ENCODE measurements around the gene PILRA.

PILRA gene

DNA sequence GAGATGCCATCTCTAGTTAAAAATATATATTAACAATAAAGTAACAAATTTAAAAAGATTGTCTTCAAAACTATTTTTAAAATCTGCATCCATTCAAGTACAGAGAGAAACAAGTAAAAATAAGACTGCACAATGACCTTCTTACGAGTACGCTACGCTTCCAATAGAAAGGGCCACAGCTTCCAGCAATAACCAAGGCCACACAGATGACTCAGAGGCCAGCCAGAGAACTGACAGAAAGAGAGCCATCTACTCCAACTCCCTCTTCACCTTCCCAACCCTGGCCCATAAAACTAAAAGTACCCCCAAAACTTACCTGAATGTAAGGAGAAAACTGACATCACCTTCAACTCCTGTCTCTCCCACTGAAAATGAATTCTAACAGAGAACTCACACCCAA is 26.8 kb downstream of the PILRA start:
- H3K4me3 ChIP-seq (ENCODE audit: low read depth in 1 of 2, low read length in 2 of 2) = no peak overlapping the region
- no peak overlapping the region for H3K27ac ChIP-seq (ENCODE audit: low read length)
- no peaks in the 10 kb centered on the region for H3K4me1 ChIP-seq (ENCODE audit: control insufficient read depth in 1 of 2, insufficient read depth in 2 of 2, low read length in 2 of 2)
- no peaks in the 10 kb centered on the region for H3K27me3 ChIP-seq (ENCODE audit: low read depth, low read length)
- H3K36me3 ChIP-seq (ENCODE audit: control insufficient read depth in 1 of 2, insufficient read depth in 2 of 2, low read length in 2 of 2) = no peaks in the 10 kb centered on the region
- H3K9me3 ChIP-seq (ENCODE audit: control insufficient read depth in 1 of 2, low read length in 2 of 2) = no peaks in the 10 kb centered on the region

DNA sequence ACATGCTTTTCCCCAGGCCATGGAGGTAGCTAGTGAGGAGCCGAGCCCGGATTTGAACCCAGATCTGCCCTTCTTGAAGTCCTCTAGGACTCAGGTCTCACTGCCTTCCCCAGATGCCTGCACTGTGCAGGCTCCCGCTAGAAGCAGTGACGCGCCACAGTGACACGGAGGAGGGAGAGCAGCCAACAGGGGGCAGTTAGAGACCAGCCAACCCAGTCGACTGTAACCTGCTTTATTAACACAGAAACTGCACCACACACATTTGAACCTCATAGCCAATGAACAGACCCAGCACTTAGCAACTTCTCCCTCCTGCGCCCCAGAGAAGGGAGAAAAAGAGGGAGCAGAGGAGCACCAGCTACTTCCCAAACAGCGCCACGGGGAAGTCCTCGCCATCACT is 27.4 kb downstream of the PILRA start:
- Histone ChIP-seq H3K4me1 (ENCODE audit: control insufficient read depth in 1 of 2, insufficient read depth in 2 of 2, low read length in 2 of 2) (no peaks in the 10 kb centered on the region), H3K9me3 (ENCODE audit: control insufficient read depth in 1 of 2, low read length in 2 of 2) (no peaks in the 10 kb centered on the region), H3K36me3 (ENCODE audit: control insufficient read depth in 1 of 2, insufficient read depth in 2 of 2, low read length in 2 of 2) (no peaks in the 10 kb centered on the region), H3K27me3 (ENCODE audit: low read depth, low read length) (no peaks in the 10 kb centered on the region), H3K27ac (ENCODE audit: low read length) (no peak overlapping the region), H3K4me3 (ENCODE audit: low read depth in 1 of 2, low read length in 2 of 2) (no peak overlapping the region)

DNA sequence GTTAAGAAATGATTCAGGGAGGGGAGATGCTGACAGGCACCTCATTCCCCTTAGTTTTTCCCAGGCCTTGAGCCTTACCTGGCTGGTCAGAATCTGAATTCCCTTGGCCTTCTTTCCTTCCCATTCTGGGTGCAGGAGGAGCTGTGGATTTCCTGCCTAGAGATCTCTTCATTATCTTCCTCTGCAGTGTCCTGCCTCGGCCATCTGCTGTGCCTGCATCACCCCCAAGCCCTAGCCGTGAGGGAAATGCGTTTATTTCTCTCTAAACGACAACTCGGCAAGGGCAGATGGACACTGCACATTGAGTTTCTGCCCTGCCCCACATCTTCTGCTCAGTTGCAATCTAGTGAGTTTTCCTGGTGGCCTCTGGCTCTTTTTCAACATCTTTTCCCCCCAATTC is 28.5 kb downstream of the PILRA start:
- H3K27ac ChIP-seq (ENCODE audit: low read length) = no peak overlapping the region
- no peak overlapping the region for H3K4me3 ChIP-seq (ENCODE audit: low read depth in 1 of 2, low read length in 2 of 2)
- no peaks in the 10 kb centered on the region for H3K9me3 ChIP-seq (ENCODE audit: control insufficient read depth in 1 of 2, low read length in 2 of 2)
- no peaks in the 10 kb centered on the region for H3K27me3 ChIP-seq (ENCODE audit: low read depth, low read length)
- no peaks in the 10 kb centered on the region for H3K4me1 ChIP-seq (ENCODE audit: control insufficient read depth in 1 of 2, insufficient read depth in 2 of 2, low read length in 2 of 2)
- H3K36me3 ChIP-seq (ENCODE audit: control insufficient read depth in 1 of 2, insufficient read depth in 2 of 2, low read length in 2 of 2) = no peaks in the 10 kb centered on the region

DNA sequence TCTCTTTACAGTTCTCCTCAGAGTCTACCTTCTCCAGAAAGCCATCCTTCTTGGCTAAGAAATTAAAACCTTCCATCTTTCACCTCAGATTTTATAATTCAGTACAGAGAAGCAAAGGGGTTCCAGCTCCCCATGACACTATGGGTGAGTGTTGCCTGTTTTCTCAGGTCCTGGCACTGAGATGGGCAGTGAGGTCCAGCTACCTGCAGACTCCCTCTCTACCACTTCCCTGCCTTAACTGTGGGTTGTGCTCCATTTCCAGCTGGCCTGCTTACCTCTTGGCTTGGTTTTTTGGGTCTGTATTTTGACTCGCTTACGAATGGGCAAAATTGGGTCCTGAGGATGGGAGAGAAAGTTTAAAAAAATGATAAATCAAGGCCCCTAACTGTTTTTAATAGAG is 29.0 kb downstream of the PILRA start:
- H3K27me3 ChIP-seq (ENCODE audit: low read depth, low read length) = no peaks in the 10 kb centered on the region
- H3K4me3 ChIP-seq (ENCODE audit: low read depth in 1 of 2, low read length in 2 of 2) = no peak overlapping the region
- no peaks in the 10 kb centered on the region for H3K36me3 ChIP-seq (ENCODE audit: control insufficient read depth in 1 of 2, insufficient read depth in 2 of 2, low read length in 2 of 2)
- no peaks in the 10 kb centered on the region for H3K4me1 ChIP-seq (ENCODE audit: control insufficient read depth in 1 of 2, insufficient read depth in 2 of 2, low read length in 2 of 2)
- no peaks in the 10 kb centered on the region for H3K9me3 ChIP-seq (ENCODE audit: control insufficient read depth in 1 of 2, low read length in 2 of 2)
- no peak overlapping the region for H3K27ac ChIP-seq (ENCODE audit: low read length)

DNA sequence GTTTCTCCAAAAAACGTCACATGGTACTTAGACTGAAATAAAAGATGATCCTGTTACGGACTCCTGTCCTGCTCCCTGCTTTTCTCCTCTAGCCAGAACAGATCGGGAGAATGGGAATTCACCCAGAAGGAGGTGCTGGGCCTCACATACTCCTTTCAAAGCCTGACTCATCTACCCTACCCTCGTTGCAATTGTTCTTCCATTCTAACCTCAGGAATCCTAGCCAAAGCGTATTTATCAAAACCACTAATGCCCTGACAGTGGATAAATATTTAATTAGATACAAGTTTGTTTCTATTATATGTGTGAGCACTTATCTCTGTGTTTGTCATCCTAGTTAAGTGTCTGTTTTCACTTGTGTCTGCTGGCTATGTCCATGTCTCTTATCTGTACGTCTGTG is 33.5 kb downstream of the PILRA start:
- Histone ChIP-seq H3K27ac (ENCODE audit: low read length) (no peak overlapping the region), H3K9me3 (ENCODE audit: control insufficient read depth in 1 of 2, low read length in 2 of 2) (no peaks in the 10 kb centered on the region), H3K4me3 (ENCODE audit: low read depth in 1 of 2, low read length in 2 of 2) (no peak overlapping the region), H3K4me1 (ENCODE audit: control insufficient read depth in 1 of 2, insufficient read depth in 2 of 2, low read length in 2 of 2) (no peaks in the 10 kb centered on the region), H3K27me3 (ENCODE audit: low read depth, low read length) (no peaks in the 10 kb centered on the region), H3K36me3 (ENCODE audit: control insufficient read depth in 1 of 2, insufficient read depth in 2 of 2, low read length in 2 of 2) (no peaks in the 10 kb centered on the region)

DNA sequence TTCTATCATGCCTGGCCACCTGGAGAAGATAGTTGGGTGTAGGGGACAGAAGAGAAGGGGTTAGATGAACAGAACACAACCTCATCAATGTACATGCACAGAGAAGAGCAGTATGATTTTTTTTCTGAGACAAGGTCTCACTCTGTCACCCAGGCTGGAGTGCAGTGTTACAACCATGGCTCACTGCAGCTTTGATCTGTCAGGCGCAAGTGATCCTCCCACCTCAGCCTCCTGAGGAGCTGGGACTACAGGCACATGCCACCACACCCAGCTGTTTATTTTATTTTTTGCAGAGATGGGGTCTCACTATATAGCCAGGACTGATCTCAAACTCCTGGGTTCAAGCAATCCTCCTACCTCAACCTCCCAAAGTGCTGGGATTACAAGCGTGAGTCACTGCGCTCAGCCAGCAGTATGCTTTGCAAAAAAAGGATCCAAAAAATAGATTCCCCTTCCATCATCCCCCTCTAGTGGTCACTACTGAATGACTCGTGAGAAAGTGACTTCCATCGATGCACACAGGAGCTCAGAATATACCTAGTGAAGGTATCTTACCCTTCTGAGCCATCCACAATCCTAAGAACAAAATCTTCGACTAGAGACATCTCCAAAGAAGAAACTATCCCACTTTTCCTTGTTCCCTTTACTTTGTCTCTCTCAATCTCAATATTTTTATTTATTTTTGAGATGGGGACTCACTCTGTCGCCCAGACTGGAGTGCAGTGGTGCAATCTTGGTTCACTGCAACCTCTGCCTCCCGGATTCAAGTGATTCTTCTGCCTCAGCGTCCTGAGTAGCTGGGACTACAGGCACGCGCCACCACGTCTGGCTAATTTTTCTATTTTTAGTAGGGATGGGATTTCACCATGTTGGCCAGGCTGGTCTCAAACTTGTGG is 34.2 kb downstream of the PILRA start:
- no peaks in the 10 kb centered on the region for H3K36me3 ChIP-seq (ENCODE audit: control insufficient read depth in 1 of 2, insufficient read depth in 2 of 2, low read length in 2 of 2)
- H3K27ac ChIP-seq (ENCODE audit: low read length) = no peak overlapping the region
- H3K4me1 ChIP-seq (ENCODE audit: control insufficient read depth in 1 of 2, insufficient read depth in 2 of 2, low read length in 2 of 2) = no peaks in the 10 kb centered on the region
- no peak overlapping the region for H3K4me3 ChIP-seq (ENCODE audit: low read depth in 1 of 2, low read length in 2 of 2)
- H3K27me3 ChIP-seq (ENCODE audit: low read depth, low read length) = no peaks in the 10 kb centered on the region
- H3K9me3 ChIP-seq (ENCODE audit: control insufficient read depth in 1 of 2, low read length in 2 of 2) = no peaks in the 10 kb centered on the region

DNA sequence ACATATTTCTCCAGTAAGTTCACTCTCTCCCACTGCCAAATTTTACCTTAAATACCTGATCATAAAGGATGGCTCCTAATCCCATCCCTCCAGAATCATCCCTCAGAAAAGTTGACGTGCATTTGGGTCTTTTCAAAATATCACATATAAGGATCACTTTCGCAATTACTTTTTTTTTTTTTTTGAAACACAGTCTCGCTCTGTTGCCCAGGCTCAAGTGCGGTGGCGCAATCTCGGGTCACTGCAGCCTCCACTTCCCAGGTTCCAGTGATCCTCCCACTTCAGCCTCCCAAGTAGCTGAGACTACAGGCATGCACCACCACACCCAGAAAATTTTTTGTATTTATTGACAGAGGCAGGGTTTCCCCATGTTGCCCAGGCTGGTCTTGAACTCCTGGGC is 37.8 kb downstream of the PILRA start:
- no peaks in the 10 kb centered on the region for H3K9me3 ChIP-seq (ENCODE audit: control insufficient read depth in 1 of 2, low read length in 2 of 2)
- no peaks in the 10 kb centered on the region for H3K36me3 ChIP-seq (ENCODE audit: control insufficient read depth in 1 of 2, insufficient read depth in 2 of 2, low read length in 2 of 2)

DNA sequence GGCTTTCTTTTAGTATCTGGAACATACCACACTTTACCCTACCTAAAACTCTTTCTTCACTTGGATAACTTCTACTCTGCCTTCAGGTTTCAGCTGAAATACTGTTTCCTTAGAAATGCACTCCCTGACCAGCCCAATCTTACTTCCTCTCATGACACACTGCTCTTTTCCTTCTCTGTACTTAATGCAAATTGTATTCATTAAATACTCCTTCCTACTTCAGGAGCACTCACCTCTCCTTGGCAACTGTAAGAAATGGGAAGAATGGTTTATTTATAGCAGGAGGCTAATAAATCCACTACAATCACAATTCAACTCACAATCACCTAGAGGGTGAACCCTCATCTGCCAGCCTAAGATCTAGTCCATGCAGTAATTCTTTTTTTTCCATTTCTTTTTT is 40.1 kb downstream of the PILRA start:
- no peaks in the 10 kb centered on the region for H3K9me3 ChIP-seq (ENCODE audit: control insufficient read depth in 1 of 2, low read length in 2 of 2)
- H3K4me1 ChIP-seq (ENCODE audit: control insufficient read depth in 1 of 2, insufficient read depth in 2 of 2, low read length in 2 of 2) = no peaks in the 10 kb centered on the region

More for the DNA sequence above, 37.8 kb downstream of the PILRA start:
- Histone ChIP-seq H3K27ac (ENCODE audit: low read length) (no peak overlapping the region), H3K27me3 (ENCODE audit: low read depth, low read length) (no peaks in the 10 kb centered on the region), H3K4me1 (ENCODE audit: control insufficient read depth in 1 of 2, insufficient read depth in 2 of 2, low read length in 2 of 2) (no peaks in the 10 kb centered on the region), H3K4me3 (ENCODE audit: low read depth in 1 of 2, low read length in 2 of 2) (no peak overlapping the region)

DNA sequence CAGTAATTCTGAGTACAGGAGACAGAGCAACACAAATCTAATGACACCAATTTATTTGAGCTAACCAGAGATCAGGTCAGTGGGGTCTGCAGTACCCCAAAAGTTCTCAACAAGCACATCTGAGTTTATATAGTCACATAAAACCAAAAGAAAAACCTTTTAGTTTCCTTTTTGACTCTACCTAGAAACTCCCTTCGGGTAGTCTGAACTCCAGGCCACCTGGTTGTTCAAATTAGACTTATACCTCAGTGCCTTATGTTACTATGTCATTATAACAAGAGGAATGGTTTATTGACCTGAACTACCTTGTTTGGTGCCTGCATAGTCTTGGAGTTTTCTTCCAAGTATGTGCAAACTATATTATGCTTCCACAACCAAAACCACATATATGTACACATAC is 40.6 kb downstream of the PILRA start:
- Histone ChIP-seq H3K27ac (ENCODE audit: low read length) (no peak overlapping the region), H3K4me1 (ENCODE audit: control insufficient read depth in 1 of 2, insufficient read depth in 2 of 2, low read length in 2 of 2) (no peaks in the 10 kb centered on the region), H3K36me3 (ENCODE audit: control insufficient read depth in 1 of 2, insufficient read depth in 2 of 2, low read length in 2 of 2) (no peaks in the 10 kb centered on the region), H3K4me3 (ENCODE audit: low read depth in 1 of 2, low read length in 2 of 2) (no peak overlapping the region), H3K9me3 (ENCODE audit: control insufficient read depth in 1 of 2, low read length in 2 of 2) (no peaks in the 10 kb centered on the region), H3K27me3 (ENCODE audit: low read depth, low read length) (no peaks in the 10 kb centered on the region)

More for the DNA sequence above, 40.1 kb downstream of the PILRA start:
- Histone ChIP-seq H3K36me3 (ENCODE audit: control insufficient read depth in 1 of 2, insufficient read depth in 2 of 2, low read length in 2 of 2) (no peaks in the 10 kb centered on the region), H3K4me3 (ENCODE audit: low read depth in 1 of 2, low read length in 2 of 2) (no peak overlapping the region), H3K27ac (ENCODE audit: low read length) (no peak overlapping the region), H3K27me3 (ENCODE audit: low read depth, low read length) (no peaks in the 10 kb centered on the region)

DNA sequence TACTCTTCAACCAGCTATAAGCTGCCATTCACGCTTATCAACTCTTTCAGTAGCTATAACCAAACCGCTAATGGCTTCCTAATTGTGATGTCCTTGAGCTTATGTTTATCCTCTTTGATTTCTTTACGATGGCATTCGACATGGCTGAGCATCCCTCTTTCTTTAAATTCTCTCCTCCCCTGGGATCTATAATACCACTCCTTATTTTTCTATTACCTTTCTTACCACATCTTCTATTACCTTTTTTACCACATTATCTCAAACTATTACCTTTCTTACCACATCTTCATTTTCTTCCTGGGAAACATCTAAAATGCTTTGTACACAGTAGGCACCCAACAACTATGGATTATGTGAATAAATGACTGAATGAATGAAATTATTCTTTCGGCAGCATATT is 42.2 kb downstream of the PILRA start:
- H3K4me1 ChIP-seq (ENCODE audit: control insufficient read depth in 1 of 2, insufficient read depth in 2 of 2, low read length in 2 of 2) = no peaks in the 10 kb centered on the region
- no peak overlapping the region for H3K4me3 ChIP-seq (ENCODE audit: low read depth in 1 of 2, low read length in 2 of 2)
- H3K27me3 ChIP-seq (ENCODE audit: low read depth, low read length) = no peaks in the 10 kb centered on the region
- no peaks in the 10 kb centered on the region for H3K36me3 ChIP-seq (ENCODE audit: control insufficient read depth in 1 of 2, insufficient read depth in 2 of 2, low read length in 2 of 2)
- H3K9me3 ChIP-seq (ENCODE audit: control insufficient read depth in 1 of 2, low read length in 2 of 2) = no peaks in the 10 kb centered on the region
- no peak overlapping the region for H3K27ac ChIP-seq (ENCODE audit: low read length)

DNA sequence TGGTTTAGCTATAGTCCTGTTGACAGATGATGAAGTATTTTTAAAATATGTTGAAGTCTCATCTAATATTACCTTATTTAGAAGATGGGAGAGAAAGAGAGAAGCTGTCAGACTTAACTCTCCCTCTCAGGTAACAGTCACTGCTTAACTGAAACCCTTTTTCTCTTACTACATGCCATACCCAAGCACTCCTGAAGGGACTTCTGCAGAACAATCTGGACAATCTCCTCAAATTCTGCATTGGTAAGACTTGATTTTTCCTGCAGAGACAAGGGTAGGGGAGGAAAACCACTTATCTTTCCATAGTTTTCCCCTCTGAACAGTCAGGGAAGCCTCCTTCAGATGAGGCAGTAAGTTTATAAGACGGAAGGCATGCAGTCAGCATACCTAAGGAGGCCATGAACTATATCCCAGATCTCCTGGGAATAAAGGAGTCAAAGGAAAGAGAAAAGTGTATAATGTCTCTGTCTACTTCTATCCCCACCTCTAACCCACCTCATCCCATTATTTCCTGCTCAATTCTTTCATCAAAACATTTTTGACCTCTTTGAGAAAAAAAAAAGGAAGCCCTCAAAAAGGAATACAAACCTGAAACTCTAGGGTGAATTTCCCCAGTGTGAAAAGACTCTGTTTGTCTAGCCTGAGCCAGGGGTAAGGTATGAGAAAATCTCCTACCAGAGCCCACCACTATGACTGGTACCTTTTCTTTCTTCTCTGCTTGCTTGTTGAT is 45.8 kb downstream of the PILRA start:
- Histone ChIP-seq H3K9me3 (ENCODE audit: control insufficient read depth in 1 of 2, low read length in 2 of 2) (no peaks in the 10 kb centered on the region), H3K27me3 (ENCODE audit: low read depth, low read length) (no peaks in the 10 kb centered on the region), H3K4me3 (ENCODE audit: low read depth in 1 of 2, low read length in 2 of 2) (no peak overlapping the region)

More for the DNA sequence above, 45.8 kb downstream of the PILRA start:
- Histone ChIP-seq H3K36me3 (ENCODE audit: control insufficient read depth in 1 of 2, insufficient read depth in 2 of 2, low read length in 2 of 2) (no peaks in the 10 kb centered on the region), H3K27ac (ENCODE audit: low read length) (no peak overlapping the region), H3K4me1 (ENCODE audit: control insufficient read depth in 1 of 2, insufficient read depth in 2 of 2, low read length in 2 of 2) (no peaks in the 10 kb centered on the region)

Data from muscle layer of duodenum (tissue), 2 donors.